ENCODE results near the gene MTMR1.

The MTMR1 gene

GRCh38 chrX:150792949-150793527 lies 99.8 kb downstream of the MTMR1 start:
- Mint-ChIP-seq H3K4me3 (no peak overlapping the region), H3K9me3 (peaks cover 55% of the 10 kb centered on the region), H3K36me3 (ENCODE audit: low read depth) (peaks cover 85% of the 10 kb centered on the region), H3K4me1 (no peaks in the 10 kb centered on the region), H3K27ac (no peak overlapping the region), H3K27me3 (ENCODE audit: low read depth, poor library complexity) (no peaks in the 10 kb centered on the region)
- TF ChIP-seq CTCF (IDR thresholded peaks at IDR 0.05) = no peak
- no peak for DNase-seq

- DNase-seq = no peak
- H3K4me3 Mint-ChIP-seq = no peak overlapping the region
- peaks cover 57% of the 10 kb centered on the region for H3K36me3 Mint-ChIP-seq (ENCODE audit: low read depth)
- no peaks in the 10 kb centered on the region for H3K4me1 Mint-ChIP-seq
- H3K27ac Mint-ChIP-seq = no peak overlapping the region
- H3K9me3 Mint-ChIP-seq = peaks cover 68% of the 10 kb centered on the region
- TF ChIP-seq CTCF (IDR thresholded peaks at IDR 0.05) = no peak
- no peaks in the 10 kb centered on the region for H3K27me3 Mint-ChIP-seq (ENCODE audit: low read depth, poor library complexity)
These were observed 112.5 kb downstream of the MTMR1 start for GRCh38 chrX:150805736-150806135.

- no peaks in the 10 kb centered on the region for H3K27me3 Mint-ChIP-seq (ENCODE audit: low read depth, poor library complexity)
- no peaks in the 10 kb centered on the region for H3K4me1 Mint-ChIP-seq
- peaks cover 48% of the 10 kb centered on the region for H3K36me3 Mint-ChIP-seq (ENCODE audit: low read depth)
- H3K9me3 Mint-ChIP-seq = peaks cover 60% of the 10 kb centered on the region
- H3K4me3 Mint-ChIP-seq = no peak overlapping the region
- no peak overlapping the region for H3K27ac Mint-ChIP-seq
- no peak for DNase-seq
- TF ChIP-seq CTCF (IDR thresholded peaks at IDR 0.05) = no peak
These were observed 113.6 kb downstream of the MTMR1 start for GRCh38 chrX:150806827-150807226.

- peaks cover 35% of the 10 kb centered on the region for H3K36me3 Mint-ChIP-seq (ENCODE audit: low read depth)
- no peaks in the 10 kb centered on the region for H3K4me1 Mint-ChIP-seq
These were observed 120.7 kb downstream of the MTMR1 start for GRCh38 chrX:150813922-150814321.

More at GRCh38 chrX:150813922-150814321, 120.7 kb downstream of the MTMR1 start:
- no peak for DNase-seq
- H3K27ac Mint-ChIP-seq = no peak overlapping the region
- no peak for TF ChIP-seq CTCF (IDR thresholded peaks at IDR 0.05)
- H3K9me3 Mint-ChIP-seq = peaks cover 29% of the 10 kb centered on the region
- H3K27me3 Mint-ChIP-seq (ENCODE audit: low read depth, poor library complexity) = no peaks in the 10 kb centered on the region
- no peak overlapping the region for H3K4me3 Mint-ChIP-seq

All from nephron progenitor cell (in vitro differentiated cells).